BJ (cell line): ENCODE measurements around the gene CUX1. TPM values are rescaled to one million over a fixed set of nuclear protein-coding genes. Genes with fewer than 3 reads are reported as not detected.

Source experiments
- CTCF ChIA-PET: fragments of 350-600 bp; formaldehyde crosslinking; extraction: SDS; loops from one replicate; lab custom pipeline; 2021; ENCODE audit warnings: antibody characterized with exemption, inconsistent platforms; lab: Yijun Ruan, JAX
- POLR2A ChIA-PET: fragments of 300-600 bp; sonication (Branson Sonifier 250); formaldehyde crosslinking; extraction: SDS; loops from one replicate; lab custom pipeline; 2021; ENCODE audit warnings: antibody characterized with exemption; lab: Charles Lee
- DNase-seq: peaks from one replicate; pipeline ENCODE4 v3.0.0-alpha.2; 2011; ENCODE audit warnings: low read depth
- H3K27me3 ChIP-seq: 2 replicates; pipeline ENCODE4 v1.6.0; 2011; ENCODE audit warnings: low read length; ENCODE audit not compliant: control insufficient read depth, insufficient read depth
- H3K36me3 ChIP-seq: 2 replicates; pipeline ENCODE4 v1.5.1; 2011; ENCODE audit warnings: low read length; ENCODE audit not compliant: control insufficient read depth, insufficient read depth
- H3K4me3 ChIP-seq: 2 replicates; pipeline ENCODE4 v1.5.1; 2011; ENCODE audit warnings: low read depth, mild to moderate bottlenecking, control low read depth, low read length
- CTCF ChIP-seq: IDR thresholded peaks from 2 replicates; pipeline ENCODE4 v1.5.1; 2011; ENCODE audit warnings: low read depth, mild to moderate bottlenecking, control low read depth, inconsistent platforms, low read length, moderate library complexity; ENCODE audit not compliant: insufficient read depth
- polyA plus RNA-seq: library from polyadenylated mRNA; depleted of rRNA; stranded (reverse); fragments of >200 nt; gene quantifications from 2 replicates; pipeline ENCODE4 v1.2.3, GENCODE V29; 2011

Gene CUX1
- polyA plus RNA-seq, 1 experiment: 36.5 TPM

GRCh38 chr7:102080434-102081243, 263.2 kb downstream of the CUX1 start:
- no peak for TF ChIP-seq CTCF
- ChIA-PET POLR2A (interaction anchor here (0.6 kb wide), 1 partner anchor 180 kb away, joined by 5 read pairs; no protein-coding TSS in a partner anchor), CTCF (no interaction called here)
- no peaks in the 10 kb centered on the region; the same call in 1 of the 2 replicates for H3K36me3 ChIP-seq
- H3K4me3 ChIP-seq: no peak overlapping the region
- no peak for DNase-seq
- H3K27me3 ChIP-seq: no peaks in the 10 kb centered on the region

GRCh38 chr7:102081244-102081627, 263.8 kb downstream of the CUX1 start:
- Histone ChIP-seq H3K27me3 (no peaks in the 10 kb centered on the region), H3K36me3 (no peaks in the 10 kb centered on the region; the same call in 1 of the 2 replicates), H3K4me3 (no peak overlapping the region)
- CTCF ChIA-PET: no interaction called here
- DNase-seq: no peak
- no peak for TF ChIP-seq CTCF
- POLR2A ChIA-PET: no interaction called here

- Histone ChIP-seq H3K4me3 (no peak overlapping the region), H3K27me3 (no peaks in the 10 kb centered on the region), H3K36me3 (no peaks in the 10 kb centered on the region; the same call in 1 of the 2 replicates)
- TF ChIP-seq CTCF: no peak
- no peak for DNase-seq
- POLR2A ChIA-PET: no interaction called here
- CTCF ChIA-PET: interaction anchor here (0.5 kb wide), 1 partner anchor 22 kb away, joined by 4 read pairs; no protein-coding TSS in a partner anchor
Measured at GRCh38 chr7:102082693-102083368, 265.4 kb downstream of the CUX1 start.

- ChIA-PET POLR2A (no interaction called here), CTCF (no interaction called here)
- DNase-seq: no peak
- no peaks in the 10 kb centered on the region; the same call in 1 of the 2 replicates for H3K36me3 ChIP-seq
- no peaks in the 10 kb centered on the region for H3K27me3 ChIP-seq
- no peak overlapping the region for H3K4me3 ChIP-seq
- no peak for TF ChIP-seq CTCF
Measured at GRCh38 chr7:102085218-102085772, 267.9 kb downstream of the CUX1 start.
